NCI-H2081 treated with DMSO at 0.1 percent for 48 hours (cell line): ENCODE measurements around the gene TMEM59L.

Experiments
- DNase-seq: peaks from one replicate; lab custom pipeline; 2025; lab: John Stamatoyannopoulos, UW

The TMEM59L gene

GRCh38 chr19:18608805-18609716 lies 3.6 kb upstream of the TMEM59L start:
- no peak for DNase-seq

- no peak for DNase-seq
Observed at GRCh38 chr19:18609717-18610051, 3.0 kb upstream of the TMEM59L start.

GRCh38 chr19:18610245-18610555 lies 2.5 kb upstream of the TMEM59L start:
- no peak for DNase-seq

GRCh38 chr19:18610556-18611326 lies 1.9 kb upstream of the TMEM59L start:
- DNase-seq = no peak

- DNase-seq = no peak
Observed at GRCh38 chr19:18611327-18612050, 1.2 kb upstream of the TMEM59L start.

- DNase-seq = no peak
Observed at GRCh38 chr19:18612051-18612771, 459 bp upstream of the TMEM59L start.

GRCh38 chr19:18613589-18614234 lies 1.0 kb downstream of the TMEM59L start:
- DNase-seq = no peak

GRCh38 chr19:18616023-18616422 lies 3.4 kb downstream of the TMEM59L start:
- DNase-seq = no peak

- no peak for DNase-seq
Observed at GRCh38 chr19:18617562-18617961, 4.9 kb downstream of the TMEM59L start.

- no peak for DNase-seq
Observed at GRCh38 chr19:18618236-18618635, 5.6 kb downstream of the TMEM59L start.

GRCh38 chr19:18620311-18620710 lies 7.6 kb downstream of the TMEM59L start:
- no peak for DNase-seq

- DNase-seq = no peak
Observed at GRCh38 chr19:18620902-18621301, 8.2 kb downstream of the TMEM59L start.

GRCh38 chr19:18626906-18627305 lies 14.2 kb downstream of the TMEM59L start:
- DNase-seq = no peak

GRCh38 chr19:18629166-18630088 lies 16.8 kb downstream of the TMEM59L start:
- DNase-seq = no peak

GRCh38 chr19:18633321-18633720 lies 20.7 kb downstream of the TMEM59L start:
- no peak for DNase-seq

- no peak for DNase-seq
Observed at GRCh38 chr19:18634612-18635297, 22.1 kb downstream of the TMEM59L start.

GRCh38 chr19:18635831-18636182 lies 23.1 kb downstream of the TMEM59L start:
- no peak for DNase-seq

GRCh38 chr19:18636183-18636968 lies 23.7 kb downstream of the TMEM59L start:
- DNase-seq = peak; percentile 57

GRCh38 chr19:18636969-18637629 lies 24.4 kb downstream of the TMEM59L start, which contains the start of gene KLHL26:
Gene KLHL26 (plus strand): TSS chr19:18637028. CDS start chr19:18637055, 27 bp downstream.
- no peak for DNase-seq
